AG04449 (cell line): Measurements from ENCODE around the gene C9orf40.

Experiments used
- CTCF ChIA-PET: fragments of 350-600 bp; formaldehyde crosslinking; extraction: SDS; loops from one replicate; lab custom pipeline; 2021; ENCODE audit warnings: antibody characterized with exemption; lab: Yijun Ruan, JAX
- POLR2A ChIA-PET: fragments of 400-600, 350-600 bp; formaldehyde crosslinking; extraction: SDS; loops from one replicate; lab custom pipeline; 2020; ENCODE audit warnings: antibody characterized with exemption, inconsistent platforms; lab: Yijun Ruan, JAX
- DNase-seq: peaks from one replicate; pipeline ENCODE4 v3.0.0-alpha.2; 2010; ENCODE audit warnings: low read depth, low spot score
- H3K4me3 ChIP-seq: 2 replicates; pipeline ENCODE4 v1.5.1; 2011; ENCODE audit warnings: low read depth, mild to moderate bottlenecking, control low read depth, low read length
- CTCF ChIP-seq: IDR thresholded peaks from one replicate; pipeline ENCODE4 v1.5.1; 2011; ENCODE audit warnings: mild to moderate bottlenecking, moderate library complexity, low read length, control low read depth, inconsistent platforms; ENCODE audit not compliant: insufficient read depth; ENCODE audit errors: missing control alignments

C9orf40 gene

GRCh38 chr9:74979844-74980243 is 27.1 kb upstream of the C9orf40 start:
- POLR2A ChIA-PET = no interaction called here
- CTCF ChIA-PET = interaction anchor here (0.5 to 1.6 kb wide), 2 partner anchors 28 to 203 kb away, joined by 3 to 7 read pairs; partner anchors contain the start of gene C9orf40
- TF ChIP-seq CTCF = no peak
- no peak for DNase-seq
- H3K4me3 ChIP-seq = no peak overlapping the region

DNA sequence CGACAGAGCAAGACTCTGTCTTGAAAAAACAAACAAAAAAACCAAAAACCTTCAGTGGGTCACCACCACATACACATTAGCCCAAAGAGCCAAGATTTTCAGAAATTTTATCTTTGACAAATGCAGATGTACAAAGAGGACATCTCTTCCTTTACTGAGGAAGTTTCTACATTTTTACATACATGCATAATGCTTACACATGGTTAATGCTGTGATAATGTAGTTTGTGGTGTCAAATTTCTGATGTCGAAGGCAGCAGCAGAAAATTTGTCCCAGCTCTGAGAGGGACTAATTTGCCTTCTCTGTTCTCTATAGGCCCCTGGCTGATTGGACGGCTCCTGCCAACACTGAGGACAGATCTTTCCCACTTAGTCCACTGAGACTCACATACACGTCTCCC is 24.6 kb upstream of the C9orf40 start:
- H3K4me3 ChIP-seq = no peak overlapping the region
- POLR2A ChIA-PET = no interaction called here
- no peak for TF ChIP-seq CTCF
- CTCF ChIA-PET = interaction anchor here (1.7 kb wide), 1 partner anchor 25 kb away, joined by 7 read pairs; the partner anchor contains the start of gene C9orf40
- DNase-seq = no peak

- CTCF ChIA-PET = interaction anchor here (0.6 to 1.2 kb wide), 2 partner anchors 23 to 199 kb away, joined by 3 read pairs; partner anchors contain the start of gene C9orf40
- no peak for TF ChIP-seq CTCF
Observed at GRCh38 chr9:74975538-74975937, 22.8 kb upstream of the C9orf40 start.

DNA sequence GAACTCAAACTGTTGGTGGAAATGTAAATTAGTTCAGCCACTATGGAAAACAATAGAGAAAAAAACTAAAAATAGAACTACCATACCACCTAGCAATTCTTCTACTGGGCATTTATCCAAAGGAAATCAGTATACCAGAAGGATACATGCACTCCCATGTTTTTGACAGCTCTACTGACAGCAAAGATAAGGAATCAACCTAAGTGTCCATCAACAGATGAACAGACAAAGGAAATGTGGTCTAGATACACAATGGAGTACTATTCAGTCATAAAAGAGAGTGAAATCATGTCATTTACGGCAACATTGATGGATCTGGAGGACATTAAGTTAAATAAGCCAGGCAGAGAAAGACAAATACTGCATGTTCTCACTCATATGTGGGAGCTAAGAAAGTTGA is 21.8 kb upstream of the C9orf40 start:
- POLR2A ChIA-PET = no interaction called here
- no peak overlapping the region for H3K4me3 ChIP-seq
- no peak for DNase-seq
- no peak for TF ChIP-seq CTCF
- CTCF ChIA-PET = interaction anchor here (1.1 kb wide), 1 partner anchor 27 kb away, joined by 3 read pairs; no protein-coding TSS in a partner anchor

More at GRCh38 chr9:74975538-74975937, 22.8 kb upstream of the C9orf40 start:
- POLR2A ChIA-PET = no interaction called here
- no peak for DNase-seq
- no peak overlapping the region for H3K4me3 ChIP-seq

GRCh38 chr9:74973714-74974113 is 21.0 kb upstream of the C9orf40 start:
- ChIA-PET POLR2A (no interaction called here), CTCF (interaction anchor here (0.9 to 1.4 kb wide), 3 partner anchors 20 to 28 kb away, joined by 3 to 5 read pairs (median 5); partner anchors contain the start of gene C9orf40)
- no peak for DNase-seq

DNA sequence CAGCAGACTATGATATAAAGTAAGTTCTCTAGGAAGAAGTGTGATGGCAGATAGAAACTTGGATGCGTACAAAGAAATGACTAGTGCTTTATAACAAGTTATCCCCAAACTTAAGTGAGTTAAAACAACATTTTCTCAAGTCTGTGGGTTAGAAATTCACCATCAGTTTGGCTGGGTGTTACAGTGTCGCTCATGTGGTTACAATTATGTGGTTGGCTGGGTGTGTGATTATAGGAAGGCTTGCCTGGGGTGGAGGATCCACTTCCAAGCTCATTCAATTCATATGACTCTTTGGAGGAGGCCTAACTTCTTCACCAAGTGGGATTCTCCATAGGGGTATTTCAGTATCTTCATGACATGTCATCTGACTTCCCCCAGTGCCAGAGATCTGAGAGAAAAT is 10.3 kb upstream of the C9orf40 start:
- DNase-seq = no peak
- no peak for TF ChIP-seq CTCF
- ChIA-PET CTCF (interaction anchor here (0.9 to 3.1 kb wide), 2 partner anchors 10 to 11 kb away, joined by 3 to 19 read pairs; partner anchors contain the start of gene C9orf40), POLR2A (no interaction called here)
- H3K4me3 ChIP-seq = no peak overlapping the region

More at GRCh38 chr9:74973714-74974113, 21.0 kb upstream of the C9orf40 start:
- no peak overlapping the region for H3K4me3 ChIP-seq
- TF ChIP-seq CTCF = no peak
